Measurements from ENCODE around the gene PCDHA13. TPM values are rescaled to one million over a fixed set of nuclear protein-coding genes. Genes with fewer than 3 reads are reported as not detected.
"Not testable (repeated sequence)": the region's sequence is repeated elsewhere in the genome, so short reads cannot be mapped to it uniquely, and the experiment has no call there.

The PCDHA13 gene
- total RNA-seq (under 1 TPM in 1 of 4 donors, not detected in 3; 0.09 TPM), polyA plus RNA-seq (0.05 TPM)
- long read RNA-seq, donor 1, result 0 reads
- long read RNA-seq, donor 2, result 0 reads
- long read RNA-seq, donor 3, full-length matches to known transcripts, result 3 of 3 reads
- long read RNA-seq, donor 3, partial matches to known transcripts, result 0 of 3 reads
- long read RNA-seq, donor 3, other reads (novel, unspliced or antisense), result 0 of 3 reads
- long read RNA-seq, donor 4, result 0 reads

- no peak for ATAC-seq
- no peaks in the 10 kb centered on the region for H3K9me3 ChIP-seq (ENCODE audit: control insufficient read depth, low read length)
- WGBS, result 9% methylated on average over 34 of the region's 35 CpGs
- no peak within 1 kb of the TSS for H3K4me3 ChIP-seq (ENCODE audit: low read length)
- no peaks in the 10 kb centered on the region for H3K4me1 ChIP-seq (ENCODE audit: control insufficient read depth, insufficient read depth, low read length)
- H3K27ac ChIP-seq (ENCODE audit: low read length), result no peak within 1 kb of the TSS
- no peak for DNase-seq
- intact Hi-C loops (cut with DNase I), result loop anchor here in 1 of 4 donors (10.0 kb wide), 1 partner anchor 163 kb away; no protein-coding TSS in a partner anchor
- H3K27me3 ChIP-seq (ENCODE audit: control insufficient read depth, insufficient read depth), result no peaks in the 10 kb centered on the region
Measured at GRCh38 chr5:140881889-140882590, at the start of gene PCDHA13. PCDHA13 (plus strand) TSS chr5:140882124; CDS start chr5:140882269, 145 bp downstream.

GRCh38 chr5:140833993-140834392 lies 47.9 kb upstream of the PCDHA13 start, which contains the start of gene PCDHA7:
PCDHA7 (plus strand) TSS chr5:140834269; CDS start chr5:140834384, 115 bp downstream.
- no peak for DNase-seq
- no peak for ATAC-seq
- intact Hi-C loops (cut with DNase I), result no loop called here
- Histone ChIP-seq H3K4me1 (ENCODE audit: control insufficient read depth, insufficient read depth, low read length) (no peaks in the 10 kb centered on the region), H3K4me3 (ENCODE audit: low read length) (no peak within 1 kb of the TSS), H3K9me3 (ENCODE audit: control insufficient read depth, low read length) (peaks cover 3% of the 10 kb centered on the region), H3K27me3 (ENCODE audit: control insufficient read depth, insufficient read depth) (no peaks in the 10 kb centered on the region), H3K27ac (ENCODE audit: low read length) (no peak within 1 kb of the TSS)
- 7% methylated on average over 8 of the region's 8 CpGs for WGBS

GRCh38 chr5:140834439-140835008 lies 47.4 kb upstream of the PCDHA13 start:
- H3K4me3 ChIP-seq (ENCODE audit: low read length); H3K9me3 ChIP-seq (ENCODE audit: control insufficient read depth, low read length); H3K27me3 ChIP-seq (ENCODE audit: control insufficient read depth, insufficient read depth): not testable (repeated sequence)

GRCh38 chr5:140835622-140836510 lies 46.1 kb upstream of the PCDHA13 start:
- 33% methylated on average over 103 of the region's 103 CpGs for WGBS
- no peak overlapping the region for H3K27ac ChIP-seq (ENCODE audit: low read length)
- H3K4me3 ChIP-seq (ENCODE audit: low read length), result no peak overlapping the region
- H3K9me3 ChIP-seq (ENCODE audit: control insufficient read depth, low read length), result peaks cover 3% of the 10 kb centered on the region
- intact Hi-C loops (cut with DNase I), result no loop called here
- no peaks in the 10 kb centered on the region for H3K4me1 ChIP-seq (ENCODE audit: control insufficient read depth, insufficient read depth, low read length)
- peaks cover under 1% of the 10 kb centered on the region for H3K27me3 ChIP-seq (ENCODE audit: control insufficient read depth, insufficient read depth)
- DNase-seq (peak in 1 of 3 donors; percentile 55), ATAC-seq (no peak)

More at GRCh38 chr5:140834439-140835008, 47.4 kb upstream of the PCDHA13 start:
- H3K27ac ChIP-seq (ENCODE audit: low read length); DNase-seq; ATAC-seq; H3K4me1 ChIP-seq (ENCODE audit: control insufficient read depth, insufficient read depth, low read length); intact Hi-C loops (cut with DNase I): not testable (repeated sequence)
- WGBS, result 17% methylated on average over 26 of the region's 38 CpGs

- WGBS, result 18% methylated on average over 46 of the region's 47 CpGs
- no peak within 1 kb of the TSS for H3K27ac ChIP-seq (ENCODE audit: low read length)
- intact Hi-C loops (cut with DNase I), result no loop called here
- H3K27me3 ChIP-seq (ENCODE audit: control insufficient read depth, insufficient read depth), result peaks cover 3% of the 10 kb centered on the region
- ATAC-seq, result no peak
- no peak for DNase-seq
- peaks cover 1% of the 10 kb centered on the region for H3K9me3 ChIP-seq (ENCODE audit: control insufficient read depth, low read length)
- no peak within 1 kb of the TSS for H3K4me3 ChIP-seq (ENCODE audit: low read length)
- H3K4me1 ChIP-seq (ENCODE audit: control insufficient read depth, insufficient read depth, low read length), result no peaks in the 10 kb centered on the region
Measured at GRCh38 chr5:140840978-140841962, 40.7 kb upstream of the PCDHA13 start, which contains the start of gene PCDHA8. PCDHA8 (plus strand) TSS chr5:140841187; CDS start chr5:140841322, 135 bp downstream.

- Histone ChIP-seq H3K9me3 (ENCODE audit: control insufficient read depth, low read length) (no peaks in the 10 kb centered on the region), H3K4me3 (ENCODE audit: low read length) (no peak overlapping the region), H3K4me1 (ENCODE audit: control insufficient read depth, insufficient read depth, low read length) (no peaks in the 10 kb centered on the region), H3K27ac (ENCODE audit: low read length) (no peak overlapping the region), H3K27me3 (ENCODE audit: control insufficient read depth, insufficient read depth) (peaks cover 3% of the 10 kb centered on the region)
- no peak for ATAC-seq
- WGBS, result 39% methylated on average over 87 of the region's 87 CpGs
- DNase-seq, result peak in 1 of 3 donors; percentile 40
- intact Hi-C loops (cut with DNase I), result no loop called here
Measured at GRCh38 chr5:140842798-140843733, 38.9 kb upstream of the PCDHA13 start.

- H3K9me3 ChIP-seq (ENCODE audit: control insufficient read depth, low read length); H3K4me3 ChIP-seq (ENCODE audit: low read length); H3K27ac ChIP-seq (ENCODE audit: low read length); intact Hi-C loops (cut with DNase I); DNase-seq; H3K27me3 ChIP-seq (ENCODE audit: control insufficient read depth, insufficient read depth); ATAC-seq; H3K4me1 ChIP-seq (ENCODE audit: control insufficient read depth, insufficient read depth, low read length): not testable (repeated sequence)
- 14% methylated on average over 45 of the region's 48 CpGs for WGBS
Measured at GRCh38 chr5:140848139-140849102, 33.5 kb upstream of the PCDHA13 start, which contains the start of gene PCDHA9. PCDHA9 (plus strand) TSS chr5:140848382; CDS start chr5:140848496, 114 bp downstream.

GRCh38 chr5:140849831-140850634 lies 31.9 kb upstream of the PCDHA13 start:
- H3K4me3 ChIP-seq (ENCODE audit: low read length); ATAC-seq; H3K27ac ChIP-seq (ENCODE audit: low read length); H3K4me1 ChIP-seq (ENCODE audit: control insufficient read depth, insufficient read depth, low read length); H3K27me3 ChIP-seq (ENCODE audit: control insufficient read depth, insufficient read depth); intact Hi-C loops (cut with DNase I); H3K9me3 ChIP-seq (ENCODE audit: control insufficient read depth, low read length): not testable (repeated sequence)
- WGBS, result 33% methylated on average over 101 of the region's 101 CpGs
- peak in 1 of 3 donors; percentile 42 for DNase-seq
